ENCODE results near the gene C1orf198.
"Not testable (repeated sequence)": the region's sequence is repeated elsewhere in the genome, so short reads cannot be mapped to it uniquely, and the experiment has no call there.

Gene C1orf198

GRCh38 chr1:230858918-230859729, 9.2 kb downstream of the C1orf198 start:
- no peak for DNase-seq

DNA sequence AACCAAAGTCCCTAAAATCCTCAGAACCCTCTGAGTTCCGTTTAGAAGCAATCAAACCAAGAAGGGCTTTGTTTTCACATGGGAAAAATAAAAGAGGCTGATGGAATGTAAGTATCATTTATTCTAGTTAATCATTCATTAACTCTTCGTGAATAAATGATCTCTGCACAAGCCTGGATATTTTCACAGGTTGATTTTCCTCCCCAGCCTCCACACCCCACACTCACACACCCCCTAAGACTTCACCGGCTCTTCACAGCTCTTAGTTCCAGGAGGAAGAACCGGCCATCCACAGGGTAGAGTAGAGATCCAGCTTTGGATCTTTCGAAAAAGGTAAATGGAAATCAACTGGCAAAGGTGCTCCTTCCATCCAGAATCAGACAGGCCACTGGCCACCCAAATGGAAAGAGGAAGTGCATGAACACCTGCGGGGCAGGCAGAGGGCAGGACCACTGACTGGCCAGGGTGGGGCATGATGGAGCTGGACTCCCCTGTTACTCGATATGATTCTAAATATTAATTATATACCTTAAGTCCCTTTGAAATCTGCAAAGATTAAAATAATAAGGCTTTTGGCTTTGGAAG, 10.0 kb downstream of the C1orf198 start:
- no peak for DNase-seq

DNA sequence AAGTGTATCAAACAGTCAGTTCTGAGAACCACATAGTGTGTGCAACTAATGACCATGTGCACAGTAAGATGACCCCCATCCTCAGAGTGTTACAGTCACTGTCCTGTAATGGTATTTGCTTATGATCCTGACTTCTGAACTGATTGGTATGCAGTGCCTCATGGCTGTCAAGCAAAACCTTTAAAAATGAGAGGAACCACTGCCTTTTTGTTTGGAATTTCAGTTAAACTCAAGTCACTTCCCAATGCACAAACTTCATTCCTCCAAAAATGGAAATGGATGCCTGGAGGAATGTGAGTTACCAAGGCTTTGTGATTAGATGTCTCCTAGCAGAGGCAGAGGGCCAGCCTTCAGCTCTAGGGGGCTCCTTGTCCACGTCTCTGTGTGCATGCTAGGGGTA, 10.5 kb downstream of the C1orf198 start:
- no peak for DNase-seq

DNA sequence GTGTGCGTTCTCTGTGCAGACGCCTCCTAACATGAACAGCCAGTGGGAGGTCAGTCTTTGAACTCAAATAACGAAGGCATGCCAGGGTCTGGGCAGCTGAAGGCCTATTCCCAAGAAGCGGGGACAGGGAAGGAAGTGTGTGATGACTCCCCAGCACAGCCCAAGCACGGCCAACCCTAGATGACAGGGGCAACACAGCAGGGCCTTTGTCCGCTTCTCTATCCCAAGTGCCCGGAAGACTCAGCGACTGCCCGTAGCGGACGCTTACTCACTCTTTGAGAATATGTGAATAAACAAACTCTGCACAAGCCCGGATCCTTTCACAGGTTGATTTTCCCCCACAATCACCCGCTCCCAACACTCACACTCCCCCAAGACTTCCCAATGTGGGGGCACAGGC, 11.2 kb downstream of the C1orf198 start:
- no peak for DNase-seq

GRCh38 chr1:230855886-230856285, 12.4 kb downstream of the C1orf198 start:
- no peak for DNase-seq

- DNase-seq = no peak
Observed at GRCh38 chr1:230854423-230854822, 13.9 kb downstream of the C1orf198 start.

- no peak for DNase-seq
Observed at GRCh38 chr1:230853731-230854130, 14.6 kb downstream of the C1orf198 start.

DNA sequence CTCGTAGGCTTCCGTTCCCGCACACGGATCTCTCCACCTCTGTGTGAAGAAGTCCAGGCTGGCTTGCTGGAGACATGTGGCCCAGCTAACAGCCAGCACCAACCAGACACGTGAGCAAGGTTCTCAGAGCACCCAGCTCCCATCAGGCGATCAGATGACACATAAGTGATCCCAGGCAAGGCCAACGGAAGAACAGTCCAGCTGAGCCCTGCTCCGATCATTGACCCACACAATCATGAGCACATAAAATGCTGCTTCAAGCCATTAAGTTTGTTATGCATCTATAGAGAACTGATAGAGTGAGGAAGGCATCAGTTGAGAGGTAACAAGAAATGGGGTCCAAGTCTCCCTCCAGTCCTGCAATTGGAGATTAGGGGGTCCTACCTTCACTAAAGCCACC, 15.4 kb downstream of the C1orf198 start:
- DNase-seq = no peak

GRCh38 chr1:230851291-230851691, 17.0 kb downstream of the C1orf198 start:
- no peak for DNase-seq

DNA sequence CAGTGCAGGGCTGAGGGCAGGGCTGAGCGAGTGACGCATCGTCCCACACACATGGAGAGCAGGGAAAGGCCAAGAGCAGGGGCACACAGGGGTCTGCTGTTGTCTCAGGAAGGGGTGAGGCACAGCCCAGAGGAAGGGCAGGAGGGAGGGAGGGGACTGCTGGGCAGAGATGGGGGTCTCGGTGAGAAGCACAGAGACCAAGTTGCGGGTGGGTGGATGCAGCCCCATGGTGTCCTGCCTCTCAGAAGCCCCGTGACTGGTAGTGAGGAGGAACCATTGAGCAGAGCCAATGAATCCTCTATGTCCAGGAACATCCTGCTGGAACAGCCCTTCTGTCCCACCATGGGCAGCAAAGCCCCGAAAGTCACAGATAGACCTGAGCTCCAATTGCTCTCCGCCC, 17.8 kb downstream of the C1orf198 start:
- no peak for DNase-seq

DNA sequence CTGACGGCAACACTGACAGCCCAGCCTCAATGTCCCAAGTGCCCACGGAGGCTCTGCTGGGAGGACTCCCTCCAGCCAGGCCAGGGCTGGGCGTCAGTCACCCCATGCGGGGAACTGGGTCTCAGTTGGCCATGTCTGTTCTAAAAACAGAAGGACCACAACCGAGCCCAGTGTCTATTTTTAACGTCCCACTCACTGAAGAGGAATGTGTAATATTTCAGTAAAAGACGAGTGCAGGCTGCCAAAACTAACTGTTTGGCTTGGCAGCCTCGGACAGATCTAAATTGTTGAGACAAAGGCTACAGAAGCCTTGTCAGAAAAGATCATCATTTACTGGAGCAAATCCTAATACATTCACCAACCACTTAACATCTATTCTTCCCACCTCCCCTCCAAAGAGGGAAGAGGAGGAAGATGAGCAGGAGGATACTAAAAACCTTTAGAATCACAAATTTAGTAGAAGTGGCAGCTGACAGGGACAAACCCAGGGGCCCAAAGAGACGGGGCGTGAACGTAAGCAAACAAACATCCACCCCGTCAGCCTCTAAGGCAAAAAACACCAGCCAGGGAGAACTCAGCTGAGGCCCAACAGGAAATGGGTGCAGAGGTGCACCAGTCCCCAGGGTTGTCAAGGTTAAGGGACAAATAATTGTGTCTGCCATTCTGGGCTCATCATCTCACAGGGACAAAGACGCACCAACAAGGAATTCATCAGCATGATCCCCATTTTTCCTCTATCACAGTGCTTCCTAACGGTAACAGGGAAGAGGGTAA, 18.7 kb downstream of the C1orf198 start:
- no peak for DNase-seq

GRCh38 chr1:230848235-230848634, 20.1 kb downstream of the C1orf198 start:
- DNase-seq = no peak

- DNase-seq = not testable (repeated sequence)
Observed at GRCh38 chr1:230845184-230845583, 23.1 kb downstream of the C1orf198 start.

GRCh38 chr1:230844561-230844960, 23.8 kb downstream of the C1orf198 start:
- DNase-seq = no peak

DNA sequence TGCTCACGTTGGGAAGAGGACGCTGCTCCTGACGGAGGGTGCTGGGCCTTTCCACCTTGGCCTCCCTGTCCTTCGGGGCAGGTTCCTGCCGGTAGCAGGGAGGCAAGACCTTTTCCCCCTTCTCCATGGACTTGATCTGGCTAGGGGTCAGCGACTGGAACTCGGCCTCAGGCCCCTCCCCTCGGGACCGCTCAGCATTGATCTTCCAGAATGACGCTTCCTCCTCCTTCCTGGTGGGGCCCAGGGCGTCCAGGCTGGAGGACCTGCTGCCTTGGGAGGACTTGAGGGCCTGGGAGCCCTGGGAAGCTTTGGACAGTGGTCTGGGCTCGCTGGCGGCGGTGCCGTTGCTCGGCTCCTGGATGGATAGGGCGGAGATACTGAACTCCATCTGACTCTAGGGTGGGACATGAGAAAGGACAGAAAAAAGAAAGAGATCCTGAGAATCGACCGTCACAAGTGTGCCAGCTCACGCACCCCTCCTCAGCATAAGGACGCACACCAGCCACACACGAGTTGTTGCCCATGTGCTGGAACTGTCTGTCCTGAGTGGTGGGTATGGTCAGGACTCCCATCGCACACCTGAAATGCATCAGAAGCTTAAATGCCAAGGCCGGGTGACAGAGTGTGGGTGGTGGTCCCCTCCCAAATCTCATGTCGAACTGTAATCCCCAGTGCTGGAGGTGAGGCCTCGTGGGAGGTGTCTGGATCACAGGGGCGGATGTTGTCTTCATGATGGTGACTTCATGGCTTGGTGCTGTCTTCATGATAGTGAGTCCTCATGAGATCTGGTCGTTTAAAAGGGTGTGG, 24.6 kb downstream of the C1orf198 start:
- DNase-seq = no peak

GRCh38 chr1:230842801-230843200, 25.5 kb downstream of the C1orf198 start:
- DNase-seq = no peak

DNA sequence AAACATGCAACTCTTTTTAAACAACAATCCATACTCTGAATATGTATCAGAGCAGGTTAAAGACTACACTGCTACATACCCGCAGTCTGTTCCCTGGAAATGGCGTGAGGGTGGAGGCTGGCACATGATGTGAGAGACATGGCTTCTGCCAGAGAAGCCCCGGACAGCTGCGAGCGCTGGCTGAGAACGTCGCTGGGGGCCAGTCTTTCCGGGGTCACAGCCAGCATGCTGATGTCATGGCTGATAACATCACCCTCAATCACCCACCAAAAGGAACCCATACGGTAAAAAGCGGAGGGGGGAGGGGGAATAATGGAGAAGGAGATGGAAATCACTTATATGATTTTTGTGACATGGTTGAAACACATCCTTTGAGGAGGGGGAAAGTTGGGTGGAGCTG, 29.1 kb downstream of the C1orf198 start:
- no peak for DNase-seq

DNA sequence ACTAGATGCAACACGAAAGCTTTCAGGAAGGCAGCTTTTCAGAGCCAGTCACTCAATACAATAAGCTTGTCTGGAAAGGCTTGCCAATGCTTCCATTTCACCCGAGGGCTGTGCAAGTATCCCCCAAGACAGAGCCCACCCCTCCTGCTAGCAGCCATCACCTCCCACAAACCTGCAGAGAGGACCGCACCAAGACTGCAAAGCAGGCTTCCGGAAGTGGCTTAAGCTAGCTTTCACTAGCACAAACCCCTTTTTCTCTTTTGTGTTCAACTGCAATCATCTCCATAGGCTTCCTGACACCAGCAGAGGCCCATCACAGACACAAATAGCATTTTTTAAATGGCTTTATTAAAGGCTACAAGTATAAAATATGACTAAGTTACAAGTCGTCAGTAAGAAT, 31.5 kb downstream of the C1orf198 start:
- no peak for DNase-seq

DNA sequence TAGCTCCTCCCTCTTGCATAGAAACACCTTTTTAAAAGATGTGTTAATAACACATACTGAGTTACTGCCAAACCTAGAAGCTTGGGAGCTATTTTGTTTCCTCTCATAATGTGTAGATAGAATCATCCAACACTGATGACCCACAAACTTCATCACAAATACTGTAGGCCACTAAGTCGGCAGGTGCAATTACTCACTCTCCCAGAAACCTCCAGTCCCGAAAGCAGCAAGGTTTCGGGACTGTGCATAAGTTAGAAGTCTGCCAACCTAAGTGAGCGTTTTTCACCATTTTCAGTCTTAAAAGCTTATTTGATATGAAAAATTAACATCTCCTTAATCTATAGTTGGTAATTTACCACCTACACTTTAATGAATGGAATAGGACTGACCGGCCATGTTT, 32.0 kb downstream of the C1orf198 start:
- DNase-seq = no peak

DNA sequence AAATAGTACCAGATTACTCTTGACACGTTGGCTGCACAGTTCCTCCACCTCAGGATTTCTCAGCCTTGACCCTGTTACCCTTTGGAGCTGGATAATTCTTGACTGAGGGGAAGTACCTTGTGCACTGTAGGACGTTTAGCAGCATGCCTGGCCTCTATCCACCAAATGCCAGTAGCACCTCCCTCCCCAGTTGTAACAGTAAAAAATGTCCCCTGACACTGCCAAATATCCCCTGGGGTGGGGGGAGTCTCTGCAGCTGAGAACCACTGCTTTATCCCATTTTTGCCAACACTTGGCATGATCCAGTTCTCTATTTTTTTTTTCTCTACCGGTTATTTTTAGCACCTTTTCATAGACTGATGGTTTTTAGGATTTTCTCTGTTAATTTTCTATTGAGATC, 34.0 kb downstream of the C1orf198 start:
- DNase-seq = no peak

DNA sequence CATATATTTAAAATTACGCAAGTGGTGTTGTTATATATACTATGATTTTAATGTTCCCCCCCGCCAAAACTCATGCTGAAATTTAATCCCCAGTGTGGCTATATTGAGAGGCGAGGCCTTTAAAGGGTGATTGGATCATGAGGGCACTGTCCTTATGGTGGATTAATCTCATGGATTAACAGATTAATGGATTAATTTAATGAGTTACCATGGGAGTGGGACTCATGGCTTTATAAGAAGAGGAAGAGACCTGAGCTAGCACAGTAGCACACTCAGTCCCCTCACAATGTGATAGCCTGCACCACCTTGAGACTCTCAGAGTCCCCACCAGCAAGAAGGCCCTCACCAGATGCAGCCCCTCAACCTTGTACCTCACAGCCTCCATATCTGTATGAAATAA, 34.8 kb downstream of the C1orf198 start:
- DNase-seq = no peak

DNA sequence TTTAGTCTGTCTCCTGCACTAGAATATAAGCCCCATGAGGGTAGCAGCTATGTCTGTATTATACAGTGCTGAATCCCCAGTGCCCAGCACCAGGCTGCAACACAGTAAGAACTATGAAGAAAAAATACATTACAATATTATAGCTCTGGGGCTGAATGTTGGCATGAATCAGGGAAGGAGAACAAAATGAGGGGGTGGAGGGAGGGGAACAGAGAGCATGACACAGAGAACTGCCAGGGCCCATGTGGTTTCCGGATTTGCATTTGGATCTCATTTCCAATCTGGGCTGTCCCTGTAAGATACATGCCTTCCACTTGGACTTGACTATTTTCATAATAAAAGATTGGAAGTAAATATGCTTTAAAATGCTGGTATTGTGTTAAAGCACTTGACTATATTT, 35.8 kb downstream of the C1orf198 start:
- DNase-seq = no peak

DNA sequence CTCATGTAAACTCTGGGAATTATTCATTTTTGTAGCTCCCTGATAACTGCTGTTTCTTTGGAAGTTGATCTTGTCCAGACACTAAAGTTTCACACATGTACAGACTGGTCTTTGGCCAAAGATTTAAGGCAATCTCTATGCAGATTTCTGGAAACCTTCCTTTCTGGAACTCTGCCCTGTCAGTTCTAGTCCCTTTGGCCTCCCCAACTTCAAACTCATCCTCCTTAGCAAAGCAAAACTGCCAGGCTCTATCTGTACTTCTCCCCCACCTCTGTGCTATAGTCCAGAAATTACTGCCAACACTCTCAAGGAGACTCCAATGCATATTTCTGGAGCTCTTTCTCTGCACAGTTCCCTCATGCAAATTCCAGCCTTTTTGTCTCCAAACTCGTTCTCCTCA, 36.5 kb downstream of the C1orf198 start:
- DNase-seq = no peak
